ENCODE measurements around the gene RAB11FIP4. TPM values are rescaled to one million over a fixed set of nuclear protein-coding genes. Genes with fewer than 3 reads are reported as not detected.

RAB11FIP4 gene
- polyA plus RNA-seq, 1 donor, result 16.3 TPM

- no peak for DNase-seq
Observed at GRCh38 chr17:31546650-31547049, 155.2 kb downstream of the RAB11FIP4 start.

GRCh38 chr17:31548709-31549108 lies 157.2 kb downstream of the RAB11FIP4 start:
- DNase-seq, result no peak

GRCh38 chr17:31549121-31549524 lies 157.6 kb downstream of the RAB11FIP4 start:
- DNase-seq, result no peak

GRCh38 chr17:31549525-31550388 lies 158.3 kb downstream of the RAB11FIP4 start:
- DNase-seq, result peak; percentile 85

GRCh38 chr17:31550389-31551056 lies 159.0 kb downstream of the RAB11FIP4 start:
- no peak for DNase-seq

GRCh38 chr17:31552568-31552967 lies 161.1 kb downstream of the RAB11FIP4 start:
- no peak for DNase-seq

GRCh38 chr17:31553506-31553905 lies 162.0 kb downstream of the RAB11FIP4 start:
- DNase-seq, result no peak

- DNase-seq, result no peak
Observed at GRCh38 chr17:31554930-31555329, 163.5 kb downstream of the RAB11FIP4 start.

GRCh38 chr17:31556969-31557645 lies 165.6 kb downstream of the RAB11FIP4 start:
- DNase-seq, result no peak

- DNase-seq, result peak; percentile 66
Observed at GRCh38 chr17:31558748-31559583, 167.5 kb downstream of the RAB11FIP4 start.

GRCh38 chr17:31559584-31560501 lies 168.4 kb downstream of the RAB11FIP4 start:
- no peak for DNase-seq

GRCh38 chr17:31560616-31561235 lies 169.3 kb downstream of the RAB11FIP4 start:
- no peak for DNase-seq

GRCh38 chr17:31561469-31562375 lies 170.2 kb downstream of the RAB11FIP4 start:
- peak; percentile 26 for DNase-seq

GRCh38 chr17:31562376-31562840 lies 170.9 kb downstream of the RAB11FIP4 start:
- no peak for DNase-seq

- DNase-seq, result no peak
Observed at GRCh38 chr17:31564291-31564690, 172.8 kb downstream of the RAB11FIP4 start.

- DNase-seq, result no peak
Observed at GRCh38 chr17:31564883-31565301, 173.4 kb downstream of the RAB11FIP4 start.

- DNase-seq, result no peak
Observed at GRCh38 chr17:31565652-31566051, 174.2 kb downstream of the RAB11FIP4 start.

- no peak for DNase-seq
Observed at GRCh38 chr17:31566247-31566991, 174.9 kb downstream of the RAB11FIP4 start.

Data from left kidney (tissue), 2 donors.